Measurements from ENCODE around the gene SSBP3. TPM values are rescaled to one million over a fixed set of nuclear protein-coding genes. Genes with fewer than 3 reads are reported as not detected.
A peak's percentile ranks its signal among the peaks of the same experiment; 100 is the strongest.
"Not testable (repeated sequence)": the region's sequence is repeated elsewhere in the genome, so short reads cannot be mapped to it uniquely, and the experiment has no call there.

SSBP3 gene
- total RNA-seq, 2 experiments from 2014 or later = 109 to 111 TPM

- H3K36me3 Mint-ChIP-seq (ENCODE audit: low read depth) = peaks cover 60% of the 10 kb centered on the region
- H3K27me3 Mint-ChIP-seq (ENCODE audit: low read depth) = no peaks in the 10 kb centered on the region
- no peak for ATAC-seq
- no peak overlapping the region for H3K4me3 Mint-ChIP-seq
- no peak for DNase-seq
- CTCF ChIA-PET = interaction anchor here (1.7 kb wide), 1 partner anchor 98 kb away, joined by 4 read pairs; no protein-coding TSS in a partner anchor
- POLR2A ChIA-PET = no interaction called here
- no peak overlapping the region for H3K27ac Mint-ChIP-seq
- peaks cover 14% of the 10 kb centered on the region for H3K4me1 Mint-ChIP-seq (ENCODE audit: low read depth)
- no peaks in the 10 kb centered on the region for H3K9me3 Mint-ChIP-seq (ENCODE audit: insufficient read depth)
Measured at GRCh38 chr1:54391450-54392209, 14.6 kb downstream of the SSBP3 start.

GRCh38 chr1:54390655-54391054, 15.5 kb downstream of the SSBP3 start:
- Mint-ChIP-seq H3K27me3 (ENCODE audit: low read depth) (no peaks in the 10 kb centered on the region), H3K9me3 (ENCODE audit: insufficient read depth) (no peaks in the 10 kb centered on the region), H3K4me1 (ENCODE audit: low read depth) (peaks cover 11% of the 10 kb centered on the region), H3K27ac (no peak overlapping the region), H3K4me3 (no peak overlapping the region), H3K36me3 (ENCODE audit: low read depth) (peaks cover 54% of the 10 kb centered on the region)
- ChIA-PET CTCF (interaction anchor here (1.7 kb wide), 1 partner anchor 99 kb away, joined by 4 read pairs; no protein-coding TSS in a partner anchor), POLR2A (no interaction called here)
- DNase-seq (no peak), ATAC-seq (no peak)

GRCh38 chr1:54389608-54390007, 16.6 kb downstream of the SSBP3 start:
- H3K4me3 Mint-ChIP-seq; DNase-seq; ATAC-seq; H3K27me3 Mint-ChIP-seq (ENCODE audit: low read depth); POLR2A ChIA-PET; CTCF ChIA-PET; H3K9me3 Mint-ChIP-seq (ENCODE audit: insufficient read depth); H3K27ac Mint-ChIP-seq: not testable (repeated sequence)
- Mint-ChIP-seq H3K4me1 (ENCODE audit: low read depth) (peaks cover 21% of the 10 kb centered on the region), H3K36me3 (ENCODE audit: low read depth) (peaks cover 53% of the 10 kb centered on the region)

- POLR2A ChIA-PET = no interaction called here
- no peak for DNase-seq
- no peak overlapping the region for H3K4me3 Mint-ChIP-seq
- no peak for ATAC-seq
- CTCF ChIA-PET = interaction anchor here (1.8 kb wide), 1 partner anchor 112 kb away, joined by 4 read pairs; no protein-coding TSS in a partner anchor
- peaks cover 43% of the 10 kb centered on the region for H3K36me3 Mint-ChIP-seq (ENCODE audit: low read depth)
- no peak overlapping the region for H3K27ac Mint-ChIP-seq
- H3K4me1 Mint-ChIP-seq (ENCODE audit: low read depth) = peaks cover 25% of the 10 kb centered on the region
- H3K9me3 Mint-ChIP-seq (ENCODE audit: insufficient read depth) = no peaks in the 10 kb centered on the region
- no peaks in the 10 kb centered on the region for H3K27me3 Mint-ChIP-seq (ENCODE audit: low read depth)
Measured at GRCh38 chr1:54387419-54387818, 18.8 kb downstream of the SSBP3 start.

- POLR2A ChIA-PET = no interaction called here
- Mint-ChIP-seq H3K9me3 (ENCODE audit: insufficient read depth) (no peaks in the 10 kb centered on the region), H3K4me3 (no peak overlapping the region), H3K27me3 (ENCODE audit: low read depth) (no peaks in the 10 kb centered on the region), H3K4me1 (ENCODE audit: low read depth) (peaks cover 37% of the 10 kb centered on the region), H3K36me3 (ENCODE audit: low read depth) (peaks cover 43% of the 10 kb centered on the region), H3K27ac (no peak overlapping the region)
- CTCF ChIA-PET = interaction anchor here (1.5 to 1.8 kb wide), 2 partner anchors 104 to 113 kb away, joined by 4 read pairs; no protein-coding TSS in a partner anchor
- ATAC-seq (no peak), DNase-seq (no peak)
Measured at GRCh38 chr1:54385727-54386022, 20.5 kb downstream of the SSBP3 start.

- ChIA-PET POLR2A (no interaction called here), CTCF (interaction anchor here (0.7 to 1.8 kb wide), 3 partner anchors 9 to 114 kb away, joined by 3 to 4 read pairs (median 4); no protein-coding TSS in a partner anchor)
- peaks cover 40% of the 10 kb centered on the region for H3K4me1 Mint-ChIP-seq (ENCODE audit: low read depth)
- H3K27me3 Mint-ChIP-seq (ENCODE audit: low read depth) = no peaks in the 10 kb centered on the region
- no peak overlapping the region for H3K4me3 Mint-ChIP-seq
- ATAC-seq (no peak), DNase-seq (no peak)
- peaks cover 41% of the 10 kb centered on the region for H3K36me3 Mint-ChIP-seq (ENCODE audit: low read depth)
- no peaks in the 10 kb centered on the region for H3K9me3 Mint-ChIP-seq (ENCODE audit: insufficient read depth)
- peak overlapping the region; percentile 10 for H3K27ac Mint-ChIP-seq
Measured at GRCh38 chr1:54384918-54385726, 21.1 kb downstream of the SSBP3 start.

- Mint-ChIP-seq H3K9me3 (ENCODE audit: insufficient read depth) (no peaks in the 10 kb centered on the region), H3K4me1 (ENCODE audit: low read depth) (peaks cover 45% of the 10 kb centered on the region), H3K27me3 (ENCODE audit: low read depth) (no peaks in the 10 kb centered on the region), H3K36me3 (ENCODE audit: low read depth) (peaks cover 43% of the 10 kb centered on the region), H3K4me3 (no peak overlapping the region), H3K27ac (peak overlapping the region; percentile 10)
- DNase-seq (no peak), ATAC-seq (no peak)
- POLR2A ChIA-PET = no interaction called here
- CTCF ChIA-PET = interaction anchor here (1.5 kb wide), 1 partner anchor 105 kb away, joined by 4 read pairs; no protein-coding TSS in a partner anchor
Measured at GRCh38 chr1:54384471-54384870, 21.7 kb downstream of the SSBP3 start.

GRCh38 chr1:54381524-54381923, 24.7 kb downstream of the SSBP3 start:
- Mint-ChIP-seq H3K9me3 (ENCODE audit: insufficient read depth) (no peaks in the 10 kb centered on the region), H3K36me3 (ENCODE audit: low read depth) (peaks cover 50% of the 10 kb centered on the region), H3K27ac (peak overlapping the region; percentile 65), H3K4me3 (no peak overlapping the region), H3K27me3 (ENCODE audit: low read depth) (no peaks in the 10 kb centered on the region), H3K4me1 (ENCODE audit: low read depth) (peaks cover 70% of the 10 kb centered on the region)
- ATAC-seq = no peak
- no peak for DNase-seq
- ChIA-PET CTCF (interaction anchor here (1.7 kb wide), 1 partner anchor 108 kb away, joined by 7 read pairs; no protein-coding TSS in a partner anchor), POLR2A (no interaction called here)

GRCh38 chr1:54380290-54380882, 25.8 kb downstream of the SSBP3 start:
- Mint-ChIP-seq H3K36me3 (ENCODE audit: low read depth) (peaks cover 49% of the 10 kb centered on the region), H3K27me3 (ENCODE audit: low read depth) (no peaks in the 10 kb centered on the region), H3K9me3 (ENCODE audit: insufficient read depth) (no peaks in the 10 kb centered on the region), H3K27ac (no peak overlapping the region), H3K4me3 (no peak overlapping the region), H3K4me1 (ENCODE audit: low read depth) (peaks cover 72% of the 10 kb centered on the region)
- ATAC-seq = peak; percentile 38
- ChIA-PET POLR2A (no interaction called here), CTCF (interaction anchor here (1.7 kb wide), 1 partner anchor 109 kb away, joined by 7 read pairs; no protein-coding TSS in a partner anchor)
- peak; percentile 48 for DNase-seq

GRCh38 chr1:54379555-54380289, 26.5 kb downstream of the SSBP3 start:
- ATAC-seq (no peak), DNase-seq (no peak)
- H3K27ac Mint-ChIP-seq = no peak overlapping the region
- no peak overlapping the region for H3K4me3 Mint-ChIP-seq
- H3K27me3 Mint-ChIP-seq (ENCODE audit: low read depth) = no peaks in the 10 kb centered on the region
- CTCF ChIA-PET = no interaction called here
- H3K36me3 Mint-ChIP-seq (ENCODE audit: low read depth) = peaks cover 47% of the 10 kb centered on the region
- peaks cover 71% of the 10 kb centered on the region for H3K4me1 Mint-ChIP-seq (ENCODE audit: low read depth)
- H3K9me3 Mint-ChIP-seq (ENCODE audit: insufficient read depth) = no peaks in the 10 kb centered on the region
- POLR2A ChIA-PET = no interaction called here

GRCh38 chr1:54378874-54379554, 27.2 kb downstream of the SSBP3 start:
- Mint-ChIP-seq H3K27ac (no peak overlapping the region), H3K27me3 (ENCODE audit: low read depth) (no peaks in the 10 kb centered on the region), H3K4me3 (no peak overlapping the region), H3K4me1 (ENCODE audit: low read depth) (peaks cover 75% of the 10 kb centered on the region), H3K9me3 (ENCODE audit: insufficient read depth) (no peaks in the 10 kb centered on the region), H3K36me3 (ENCODE audit: low read depth) (peaks cover 45% of the 10 kb centered on the region)
- ChIA-PET POLR2A (no interaction called here), CTCF (no interaction called here)
- no peak for DNase-seq
- no peak for ATAC-seq

Measured in activated CD8-positive, alpha-beta T cell treated with anti-CD3 and anti-CD28 coated beads, Interleukin-2, amount 10 ng/mL, durations not matched to agents 7 days and 5 days (primary cell).